ENCODE measurements around the gene COTL1.

DNA sequence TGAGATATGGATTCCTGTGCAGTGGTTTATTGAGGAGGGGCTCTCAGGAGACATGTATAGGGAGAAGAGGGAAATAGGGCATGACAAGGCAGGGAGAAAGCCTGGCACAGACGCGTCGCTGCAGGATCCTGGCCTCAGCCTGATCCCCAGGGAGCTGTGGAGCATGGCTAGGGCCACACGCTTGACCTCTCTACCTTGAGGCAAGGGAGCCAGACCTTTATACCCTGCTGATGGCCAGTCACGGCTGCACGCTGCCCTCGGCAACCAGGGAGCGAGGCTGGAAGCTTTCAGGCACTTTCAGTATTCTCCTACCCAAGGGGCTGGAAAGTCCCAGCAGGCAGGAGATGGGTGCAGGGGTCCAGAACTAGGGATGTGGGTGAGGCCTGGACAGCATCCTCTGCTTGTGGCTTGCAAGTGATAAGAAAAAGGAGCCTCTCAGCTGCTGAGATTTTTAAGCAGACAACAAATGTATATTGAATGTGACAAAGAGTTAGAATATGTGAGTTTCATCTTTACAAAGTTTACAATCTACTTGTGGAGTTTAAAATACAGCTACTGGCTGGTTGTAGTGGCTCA, 20.4 kb upstream of the COTL1 start:
- TF ChIP-seq, protein P1, sequence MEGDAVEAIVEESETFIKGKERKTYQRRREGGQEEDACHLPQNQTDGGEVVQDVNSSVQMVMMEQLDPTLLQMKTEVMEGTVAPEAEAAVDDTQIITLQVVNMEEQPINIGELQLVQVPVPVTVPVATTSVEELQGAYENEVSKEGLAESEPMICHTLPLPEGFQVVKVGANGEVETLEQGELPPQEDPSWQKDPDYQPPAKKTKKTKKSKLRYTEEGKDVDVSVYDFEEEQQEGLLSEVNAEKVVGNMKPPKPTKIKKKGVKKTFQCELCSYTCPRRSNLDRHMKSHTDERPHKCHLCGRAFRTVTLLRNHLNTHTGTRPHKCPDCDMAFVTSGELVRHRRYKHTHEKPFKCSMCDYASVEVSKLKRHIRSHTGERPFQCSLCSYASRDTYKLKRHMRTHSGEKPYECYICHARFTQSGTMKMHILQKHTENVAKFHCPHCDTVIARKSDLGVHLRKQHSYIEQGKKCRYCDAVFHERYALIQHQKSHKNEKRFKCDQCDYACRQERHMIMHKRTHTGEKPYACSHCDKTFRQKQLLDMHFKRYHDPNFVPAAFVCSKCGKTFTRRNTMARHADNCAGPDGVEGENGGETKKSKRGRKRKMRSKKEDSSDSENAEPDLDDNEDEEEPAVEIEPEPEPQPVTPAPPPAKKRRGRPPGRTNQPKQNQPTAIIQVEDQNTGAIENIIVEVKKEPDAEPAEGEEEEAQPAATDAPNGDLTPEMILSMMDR (IDR thresholded peaks at IDR 0.05 in 4 of 5, conservative IDR thresholded peaks at IDR 0.05 in 1 of 5): no peak
- TF ChIP-seq POLR2A (IDR thresholded peaks at IDR 0.05): no peak
